HG03159 (cell line): Measurements from ENCODE around the gene DNAH6.
A peak's percentile ranks its signal among the peaks of the same experiment; 100 is the strongest.
"Not testable (repeated sequence)": the region's sequence is repeated elsewhere in the genome, so short reads cannot be mapped to it uniquely, and the experiment has no call there.

Source experiments
- ATAC-seq: cut with Tn5 transposase; IDR thresholded peaks from one replicate; pipeline ENCODE4 v1.9.1; 2021; ENCODE audit warnings: mild to moderate bottlenecking, moderate library complexity; ENCODE audit not compliant: unreplicated experiment

The DNAH6 gene, protein sequence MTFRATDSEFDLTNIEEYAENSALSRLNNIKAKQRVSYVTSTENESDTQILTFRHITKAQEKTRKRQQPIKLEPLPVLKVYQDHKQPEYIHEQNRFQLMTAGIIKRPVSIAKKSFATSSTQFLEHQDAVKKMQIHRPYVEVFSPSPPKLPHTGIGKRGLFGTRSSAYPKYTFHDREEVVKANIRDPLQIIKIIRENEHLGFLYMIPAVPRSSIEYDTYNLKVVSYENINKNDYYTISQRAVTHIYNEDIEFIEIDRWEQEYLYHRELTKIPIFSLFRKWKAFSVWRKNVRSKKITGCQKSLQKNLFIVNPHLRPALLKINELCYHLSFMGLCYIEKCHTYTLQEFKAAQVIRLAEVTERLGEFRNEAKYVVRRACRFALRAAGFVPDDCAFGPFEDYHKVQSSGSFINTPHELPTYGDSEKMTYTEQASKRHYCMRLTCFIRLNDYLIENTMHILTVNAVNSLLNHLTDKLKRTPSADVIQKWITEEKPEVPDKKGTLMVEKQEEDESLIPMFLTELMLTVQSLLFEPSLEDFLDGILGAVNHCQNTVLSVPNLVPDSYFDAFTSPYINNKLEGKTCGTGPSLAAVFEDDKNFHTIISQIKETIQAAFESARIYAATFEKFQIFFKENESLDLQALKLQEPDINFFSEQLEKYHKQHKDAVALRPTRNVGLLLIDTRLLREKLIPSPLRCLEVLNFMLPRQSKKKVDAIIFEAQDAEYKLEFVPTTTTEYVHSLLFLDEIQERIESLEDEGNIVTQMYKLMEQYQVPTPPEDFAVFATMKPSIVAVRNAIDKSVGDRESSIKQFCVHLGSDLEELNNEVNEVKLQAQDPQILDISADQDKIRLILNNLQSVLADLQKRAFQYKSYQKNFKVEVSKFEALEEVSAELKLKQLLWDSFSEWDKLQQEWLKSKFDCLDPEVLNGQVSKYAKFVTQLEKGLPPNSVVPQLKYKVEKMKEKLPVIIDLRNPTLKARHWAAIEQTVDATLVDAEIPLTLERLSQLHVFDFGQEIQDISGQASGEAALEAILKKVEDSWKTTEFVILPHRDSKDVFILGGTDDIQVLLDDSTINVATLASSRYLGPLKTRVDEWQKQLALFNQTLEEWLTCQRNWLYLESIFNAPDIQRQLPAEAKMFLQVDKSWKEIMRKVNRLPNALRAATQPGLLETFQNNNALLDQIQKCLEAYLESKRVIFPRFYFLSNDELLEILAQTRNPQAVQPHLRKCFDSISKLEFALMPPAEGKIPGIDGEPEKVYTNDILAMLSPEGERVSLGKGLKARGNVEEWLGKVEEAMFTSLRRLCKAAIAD (N-terminal part only)

DNA sequence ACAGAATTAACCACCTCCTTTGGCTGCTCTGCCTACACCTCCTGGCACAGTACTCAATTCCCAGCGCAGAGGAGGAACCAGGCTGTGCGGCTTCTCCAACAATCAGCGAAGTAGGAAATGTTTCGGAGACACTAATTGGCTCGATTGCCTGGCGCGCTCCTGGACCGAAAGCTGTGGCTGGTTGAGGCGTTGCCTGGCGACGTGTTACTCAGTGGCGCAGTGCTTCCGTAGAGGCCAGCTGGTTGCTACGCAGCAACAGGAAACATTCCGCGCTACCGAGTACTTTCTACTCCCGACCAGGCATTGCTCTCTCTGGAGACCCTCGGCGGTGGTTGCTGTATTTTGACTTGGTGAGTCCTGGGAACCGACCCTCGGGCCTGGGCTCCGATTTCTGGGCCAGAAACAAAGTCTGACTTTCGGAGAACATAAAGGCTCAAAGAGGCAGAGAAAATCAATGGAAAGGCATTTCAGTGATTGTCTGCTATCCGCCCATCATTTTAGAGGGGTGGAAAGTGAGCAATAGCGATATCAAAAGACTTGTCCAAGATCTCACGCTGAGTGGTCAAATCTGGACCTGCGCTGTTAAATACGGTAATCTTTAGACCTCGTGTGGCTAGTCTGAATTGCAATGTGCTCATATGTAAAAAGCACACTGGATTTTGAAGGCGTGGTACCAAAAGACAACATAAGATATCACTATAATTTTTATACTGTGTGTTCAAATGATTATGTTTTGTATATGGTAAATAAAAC, at the start of gene DNAH6:
Gene DNAH6, plus strand, starts transcription at position 265 of the 753 bp plus-strand sequence. CDS start 1,329 bp downstream, outside the sequence.
- peak; percentile 100 for ATAC-seq

DNA sequence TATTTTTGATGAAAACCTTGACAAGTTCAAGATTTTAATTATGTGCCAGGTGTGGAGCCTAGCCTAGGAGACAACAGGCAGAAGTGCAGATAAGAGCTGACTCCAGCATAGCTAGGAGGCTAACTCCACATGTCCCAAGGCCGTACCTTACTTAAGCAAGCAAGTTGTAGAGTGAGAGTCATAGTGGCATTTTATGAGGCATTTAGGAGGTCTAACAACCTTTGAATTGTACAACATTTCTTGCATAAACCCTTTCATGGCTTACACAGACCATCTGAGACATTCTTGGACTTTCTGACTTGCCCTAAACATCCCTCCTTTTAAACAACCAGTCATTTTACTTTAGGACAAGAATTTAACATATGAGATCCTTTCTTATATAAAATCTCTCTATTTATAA, 48.9 kb upstream of the DNAH6 start:
- ATAC-seq, result no peak

DNA sequence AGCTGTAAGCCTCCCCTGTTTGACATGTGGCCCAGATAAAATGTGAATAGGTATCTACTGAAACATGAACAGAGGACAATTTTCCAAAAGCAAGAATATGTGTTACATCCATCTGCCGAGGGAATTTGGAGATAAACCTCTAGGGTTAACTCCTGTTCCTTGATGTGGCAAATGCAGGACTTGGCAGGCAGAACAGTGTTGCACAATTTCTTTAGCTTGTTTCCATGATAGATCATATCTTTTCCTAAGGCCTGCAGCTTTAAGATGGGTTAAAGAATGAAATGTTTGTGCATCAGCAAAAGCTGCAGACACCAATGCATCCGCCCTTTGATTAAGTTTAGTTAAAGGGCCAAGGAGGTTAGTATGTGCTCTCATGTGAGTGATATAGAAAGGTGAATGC, 43.9 kb upstream of the DNAH6 start:
- not testable (repeated sequence) for ATAC-seq

DNA sequence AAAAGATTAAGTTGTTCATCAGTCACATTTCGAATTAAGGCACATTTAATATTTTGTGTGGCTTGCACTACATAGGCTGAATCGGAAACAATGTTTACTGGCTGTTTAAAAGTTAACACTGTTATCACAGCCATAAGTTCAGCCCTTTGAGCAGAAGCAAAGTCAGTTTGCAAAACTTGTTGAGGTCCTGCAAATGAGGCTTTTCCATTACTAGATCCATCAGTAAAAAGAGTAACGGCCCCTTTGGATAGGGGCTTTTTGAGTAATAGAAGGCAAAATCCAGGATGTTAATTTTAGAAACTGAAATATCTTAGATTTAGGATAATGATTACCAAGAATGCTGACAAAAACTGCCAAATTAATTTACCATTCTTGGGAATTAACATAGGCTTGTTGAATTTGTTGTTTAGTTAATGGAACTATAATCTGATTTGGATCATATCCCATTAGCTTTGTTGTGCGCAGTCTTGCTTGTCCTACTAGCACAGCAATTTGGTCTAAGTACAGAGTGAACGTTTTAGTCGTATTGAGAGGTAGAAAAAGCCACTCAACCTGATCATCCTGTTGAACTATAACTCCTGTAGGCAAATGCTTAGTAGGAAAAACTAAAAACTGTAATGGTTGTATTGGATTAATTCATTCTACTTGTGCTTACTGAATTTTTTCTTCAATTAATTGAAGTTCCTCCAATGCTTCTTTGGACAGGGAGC, 43.3 kb upstream of the DNAH6 start:
- no peak for ATAC-seq

DNA sequence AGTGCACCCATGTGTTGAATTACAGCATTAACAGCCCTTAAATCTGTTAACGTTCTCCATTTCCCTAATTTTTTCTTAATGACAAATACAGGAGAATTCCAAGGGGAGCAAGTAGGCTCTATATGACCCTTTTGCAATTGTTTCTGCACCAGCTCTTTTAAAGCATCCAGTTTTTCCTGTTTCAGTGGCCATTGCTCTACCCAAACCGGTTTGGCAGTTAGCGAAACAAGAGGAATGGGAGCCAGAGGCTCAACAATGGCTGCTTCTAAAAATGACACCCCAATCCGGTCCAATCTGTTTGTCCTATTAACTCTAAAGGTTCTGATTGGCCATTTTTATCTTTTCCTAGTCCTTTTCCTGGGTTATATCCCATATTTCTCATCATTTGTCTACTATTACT, 42.1 kb upstream of the DNAH6 start:
- ATAC-seq, result no peak

DNA sequence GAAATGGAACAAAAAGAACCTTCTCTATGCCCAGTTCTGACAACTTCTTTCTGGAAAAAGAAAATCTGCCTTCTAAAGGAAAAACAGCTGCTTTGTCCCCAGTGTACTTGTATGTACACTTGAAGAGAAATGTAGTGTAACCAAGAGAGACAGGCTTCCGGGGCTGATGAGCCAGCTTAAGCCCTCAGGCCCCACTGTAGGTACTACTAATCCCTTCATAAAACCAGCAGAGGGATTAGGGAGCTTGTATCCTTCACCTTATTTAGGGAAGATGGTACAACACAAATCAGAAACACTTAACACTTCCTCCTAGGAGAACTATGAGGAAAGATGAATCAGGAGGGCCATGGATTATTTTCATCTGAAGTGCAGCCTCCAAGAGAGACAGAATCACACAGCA, 38.4 kb upstream of the DNAH6 start:
- ATAC-seq, result no peak

DNA sequence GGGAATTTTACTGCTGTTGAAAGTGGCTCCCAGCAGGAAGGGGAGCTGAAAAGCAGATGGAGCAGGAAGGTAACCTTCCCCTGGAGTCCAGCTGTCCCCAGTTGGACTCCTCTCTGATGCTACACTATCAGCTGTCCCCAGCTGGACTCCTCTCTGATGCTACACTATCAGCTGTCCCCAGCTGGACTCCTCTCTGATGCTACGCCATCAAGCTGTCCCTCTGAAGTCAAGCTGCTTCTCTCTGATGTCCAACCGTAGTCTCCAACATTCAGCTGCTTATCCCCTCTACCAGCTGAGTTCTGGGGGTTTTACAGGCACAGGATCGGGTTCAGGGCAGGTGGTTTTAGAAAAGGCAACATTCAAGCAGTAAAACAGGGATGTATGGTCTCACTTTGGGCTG, 37.4 kb upstream of the DNAH6 start:
- ATAC-seq, result no peak

DNA sequence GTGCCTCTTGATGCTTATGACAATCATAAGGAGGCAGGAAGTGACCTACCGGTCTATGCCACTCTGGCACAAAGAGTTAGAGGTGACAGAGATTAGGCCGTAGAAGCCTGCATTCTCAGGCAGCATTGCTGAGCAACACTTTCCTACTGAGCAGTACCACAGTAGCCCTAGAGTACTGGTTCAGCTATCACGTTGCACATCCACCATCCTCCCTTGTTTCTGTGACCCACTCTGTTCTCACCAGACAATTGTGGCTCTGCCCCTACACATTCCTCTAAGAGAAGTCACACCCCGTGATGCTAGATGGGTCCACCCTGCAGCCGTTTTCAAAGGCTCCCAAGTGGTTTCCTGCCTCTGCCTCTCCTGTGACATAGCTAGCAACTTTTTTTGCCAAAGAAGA, 34.6 kb upstream of the DNAH6 start:
- ATAC-seq, result no peak

DNA sequence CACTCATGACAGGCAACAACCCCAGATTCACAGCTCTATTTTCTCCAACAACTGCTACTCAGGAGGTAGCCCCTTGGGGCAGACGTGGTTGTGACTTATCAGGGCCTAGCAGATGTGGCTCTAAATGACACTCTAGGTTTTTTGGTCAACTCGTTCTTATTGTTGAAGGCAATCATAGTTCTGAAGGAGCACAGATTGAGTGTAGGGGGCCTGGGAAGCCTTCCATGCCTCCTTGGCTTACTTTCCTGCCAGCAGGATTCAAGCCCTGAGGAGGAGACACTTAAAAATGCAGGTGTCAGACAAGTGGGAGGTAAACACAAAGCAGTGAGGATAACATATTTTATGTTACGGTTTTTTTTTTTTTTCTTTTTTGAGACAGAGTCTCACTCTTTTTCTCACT, 33.7 kb upstream of the DNAH6 start:
- ATAC-seq, result no peak

DNA sequence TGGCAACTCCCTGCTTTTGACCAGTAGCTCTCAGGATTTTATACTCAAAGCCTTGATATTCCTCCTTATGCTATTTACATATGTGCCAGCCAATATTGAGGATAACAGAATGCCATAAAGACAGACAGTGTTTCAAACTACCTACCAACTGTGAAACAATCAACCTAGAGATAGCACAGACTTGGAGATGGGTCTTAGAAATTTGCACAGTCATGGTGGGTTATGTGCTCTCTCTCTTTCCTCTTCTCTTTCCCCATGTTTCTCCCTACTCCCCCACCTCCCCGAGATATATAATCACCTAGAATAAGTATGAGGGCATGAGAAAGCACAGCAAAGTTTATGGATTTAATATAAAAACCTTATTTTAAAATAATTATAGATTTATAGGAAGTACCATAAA, 33.0 kb upstream of the DNAH6 start:
- no peak for ATAC-seq

DNA sequence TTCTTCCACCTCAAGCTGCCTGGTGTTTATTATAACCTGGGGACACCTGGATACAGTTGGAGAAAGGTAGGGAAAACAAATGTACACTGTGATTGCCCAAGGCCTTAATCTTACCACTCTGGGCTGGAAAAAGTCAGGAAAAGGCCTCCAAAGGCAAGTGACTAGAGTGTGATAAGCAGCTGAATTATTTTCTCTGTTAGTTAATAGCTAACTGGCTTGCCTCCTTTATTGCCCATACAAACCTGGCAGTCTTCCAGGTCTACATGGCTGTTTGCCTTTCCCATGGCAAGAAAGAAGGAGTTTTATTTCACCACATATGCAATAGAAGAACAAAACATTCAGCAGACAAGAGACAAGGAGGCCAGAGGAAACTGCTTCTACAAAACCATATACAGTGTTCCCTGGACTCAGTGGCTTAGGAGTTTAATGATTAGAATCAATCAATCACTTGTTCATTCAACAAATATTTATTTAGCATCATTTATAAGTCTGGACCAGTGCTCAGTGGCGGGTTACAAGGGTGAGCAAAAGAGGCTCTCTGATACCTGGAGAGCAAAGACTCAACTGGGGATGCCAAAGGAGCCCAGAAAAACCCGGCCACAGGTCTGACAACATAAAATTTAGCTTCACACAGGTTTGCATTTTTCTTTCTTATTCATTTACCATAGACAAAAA, 29.7 kb upstream of the DNAH6 start:
- no peak for ATAC-seq

DNA sequence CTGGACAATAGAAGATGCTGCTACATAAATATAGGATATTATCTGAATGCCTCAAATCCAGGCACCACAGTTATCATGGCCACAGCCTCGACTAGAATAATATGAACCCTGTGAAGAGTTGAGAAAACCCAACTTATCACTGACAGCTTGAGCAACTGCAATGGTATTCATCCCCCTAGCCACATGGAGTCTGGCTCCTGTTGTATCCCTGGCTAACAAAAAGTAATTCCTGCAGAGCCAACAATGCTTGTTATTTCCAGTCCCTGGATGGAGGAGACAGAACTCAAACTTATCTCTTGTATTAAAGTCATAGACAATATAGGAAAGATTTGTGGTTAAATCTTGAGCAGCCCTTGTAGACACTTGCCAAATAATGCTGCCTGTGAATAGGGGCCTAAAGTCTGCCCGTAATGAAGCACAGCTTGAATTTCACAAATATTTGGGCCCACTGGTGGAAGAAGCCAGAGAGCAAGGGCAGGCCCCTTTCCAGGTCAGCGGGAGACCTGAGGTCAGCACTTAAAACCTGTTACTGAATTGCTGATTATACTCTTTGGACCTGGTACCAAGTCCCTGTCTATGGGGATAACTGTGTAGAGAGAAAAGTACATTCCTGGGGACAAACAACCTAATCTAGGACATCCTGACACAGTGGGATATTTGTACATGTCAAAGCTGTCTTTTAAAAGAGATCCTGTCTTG, 28.9 kb upstream of the DNAH6 start:
- ATAC-seq, result no peak

DNA sequence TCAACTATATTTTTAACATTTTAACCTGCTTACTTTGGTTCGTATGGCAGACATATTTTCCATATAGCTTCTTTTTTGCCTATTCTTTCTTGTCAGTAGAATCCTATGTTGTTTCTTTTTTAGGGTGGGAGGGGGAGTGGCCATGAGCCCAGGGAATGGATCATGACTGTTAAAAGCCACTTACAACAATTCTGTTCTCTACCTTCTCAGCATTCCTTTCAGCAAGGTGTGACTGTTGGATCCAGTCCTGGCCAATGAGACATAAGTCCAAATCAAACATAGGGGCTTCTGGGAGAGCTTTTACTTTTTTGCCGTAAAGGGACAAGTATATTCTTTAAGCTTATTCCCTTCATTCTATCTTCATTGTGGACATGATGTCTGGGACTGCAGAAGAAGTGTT, 25.0 kb upstream of the DNAH6 start:
- ATAC-seq, result no peak

DNA sequence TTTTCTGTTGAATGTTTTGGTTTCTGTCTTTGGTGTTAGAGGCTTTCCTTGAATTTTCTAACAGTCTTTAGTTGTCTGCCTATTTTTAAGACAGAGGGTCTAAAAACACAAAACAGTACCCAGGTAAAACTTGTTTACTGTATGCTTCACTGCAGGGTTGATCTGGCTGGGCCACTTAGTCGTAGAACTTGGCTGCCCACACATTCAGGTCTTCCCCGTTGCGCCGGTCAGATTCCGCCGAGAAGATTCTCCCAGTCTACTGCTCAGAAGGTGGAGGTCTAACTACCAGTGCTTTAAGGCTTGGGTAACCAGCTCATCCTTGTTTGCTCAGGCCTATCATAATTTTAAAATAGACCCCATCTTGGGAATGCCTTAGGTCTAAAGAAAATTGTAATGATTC, 24.6 kb upstream of the DNAH6 start:
- no peak for ATAC-seq

DNA sequence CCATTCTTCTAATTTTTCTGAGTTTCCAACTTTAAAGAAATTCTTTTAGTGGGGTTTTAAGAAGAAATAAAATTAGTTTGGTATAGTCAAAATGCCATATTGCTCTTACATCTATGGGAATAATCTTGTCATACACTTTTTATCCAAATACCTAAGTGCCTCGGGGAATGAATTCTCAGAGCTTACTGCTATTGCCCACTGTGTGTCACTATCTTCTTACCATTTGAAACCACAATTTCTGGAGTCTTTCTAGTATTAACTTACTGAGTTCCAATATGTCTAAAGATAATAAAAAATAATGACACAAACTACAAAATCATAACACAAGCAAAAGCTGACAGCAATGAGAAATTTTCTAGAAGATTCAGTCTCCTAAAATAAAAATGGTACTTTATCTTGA, 23.7 kb upstream of the DNAH6 start:
- no peak for ATAC-seq

DNA sequence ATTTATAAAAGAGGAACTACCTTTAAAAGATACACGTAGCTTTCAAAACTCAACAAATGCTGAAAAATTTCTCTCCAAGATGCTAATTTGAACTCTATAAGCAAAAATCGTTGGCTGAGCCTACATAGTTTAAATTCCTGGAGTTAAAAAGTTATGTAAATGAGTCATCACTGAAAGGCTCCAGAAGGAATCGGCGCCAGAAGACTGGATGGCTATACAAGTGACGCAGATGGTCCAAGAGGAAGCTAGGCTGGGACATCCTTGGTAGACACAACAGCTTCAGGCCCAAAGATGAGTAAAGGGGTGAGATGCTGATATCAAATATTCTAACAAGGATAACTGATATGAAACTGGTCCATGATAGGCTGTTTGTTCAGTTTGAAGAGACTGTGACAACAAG, 22.8 kb upstream of the DNAH6 start:
- ATAC-seq, result no peak

DNA sequence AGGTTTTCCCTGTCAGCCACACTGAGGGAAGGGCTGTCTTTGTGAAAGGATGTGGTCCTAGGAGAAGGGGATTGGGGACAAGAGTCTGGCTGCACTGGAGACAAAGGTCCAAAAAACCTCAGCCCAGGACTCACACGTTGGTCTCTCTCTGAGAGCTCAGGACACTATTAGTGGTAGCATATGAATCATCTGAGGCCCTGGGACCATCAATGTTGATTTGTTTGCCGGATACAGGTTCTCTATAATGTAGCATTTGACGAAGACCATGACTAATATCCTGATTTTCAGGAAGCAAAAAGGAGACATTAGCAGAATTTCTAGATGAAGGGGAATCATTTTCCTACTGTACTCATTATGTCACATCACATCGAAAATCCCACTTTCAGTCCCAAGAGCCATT, 22.2 kb upstream of the DNAH6 start:
- ATAC-seq, result no peak

DNA sequence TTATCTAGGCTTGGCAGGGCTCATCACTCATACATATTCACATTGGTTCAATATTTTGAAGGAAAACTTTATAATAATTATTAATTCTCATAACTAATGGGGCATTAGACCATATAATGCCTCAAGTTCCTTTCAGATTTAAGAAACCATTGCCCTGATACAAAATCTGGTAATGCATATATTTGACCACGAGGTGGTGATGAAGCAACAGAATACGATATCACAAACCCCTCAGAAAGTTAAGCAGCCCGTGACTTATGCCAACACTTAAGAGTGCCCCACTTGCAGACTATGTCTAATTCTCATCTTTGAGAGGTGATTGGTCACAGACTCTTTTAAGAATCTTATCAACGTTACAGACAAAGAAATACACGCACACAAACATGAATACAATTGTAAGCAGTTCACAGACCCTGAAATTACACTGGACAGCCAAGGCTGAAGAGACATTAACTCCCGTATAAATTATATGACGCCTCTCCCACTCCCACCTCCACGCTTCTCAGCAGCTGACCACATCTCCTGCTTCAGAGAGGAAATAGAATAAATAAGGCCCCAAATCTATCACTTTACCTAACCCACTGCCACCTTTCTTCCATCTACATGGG, 20.7 kb upstream of the DNAH6 start:
- peak; percentile 75 for ATAC-seq
